Stimulated activated CD4-positive, alpha-beta T cell treated with anti-CD3 and anti-CD28 coated beads, Interleukin-12 subunit alpha, Interleukin-12 subunit beta, amount 100 ng/mL, for 24 hours (primary cell): ENCODE data around the gene RAD51AP1.

Source experiments
- DNase-seq, 2 experiments: peaks; one replicate each; pipeline ENCODE4 v3.0.0-alpha.2; 2020; ENCODE audit warnings: low read depth in 2 of 2

The RAD51AP1 gene

DNA sequence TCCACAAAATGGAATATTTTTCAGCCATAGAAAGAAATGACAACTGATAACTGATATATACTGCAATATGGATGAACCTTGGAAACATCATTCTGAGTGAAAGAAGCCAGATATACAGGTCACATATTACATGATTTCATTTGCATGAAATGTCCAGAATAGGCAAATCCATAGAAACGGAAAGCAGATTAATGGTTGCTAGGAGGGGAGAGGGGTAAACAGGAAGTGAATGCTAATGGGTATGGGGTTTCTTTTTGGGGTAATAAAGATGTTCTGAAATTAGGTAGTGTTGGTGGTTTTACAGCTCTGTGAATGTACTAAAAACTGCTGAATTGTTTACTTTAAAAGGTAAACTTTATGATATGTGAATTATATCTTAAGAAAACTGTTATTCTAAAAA lies 6.5 kb downstream of the RAD51AP1 start:
- no peak for DNase-seq

DNA sequence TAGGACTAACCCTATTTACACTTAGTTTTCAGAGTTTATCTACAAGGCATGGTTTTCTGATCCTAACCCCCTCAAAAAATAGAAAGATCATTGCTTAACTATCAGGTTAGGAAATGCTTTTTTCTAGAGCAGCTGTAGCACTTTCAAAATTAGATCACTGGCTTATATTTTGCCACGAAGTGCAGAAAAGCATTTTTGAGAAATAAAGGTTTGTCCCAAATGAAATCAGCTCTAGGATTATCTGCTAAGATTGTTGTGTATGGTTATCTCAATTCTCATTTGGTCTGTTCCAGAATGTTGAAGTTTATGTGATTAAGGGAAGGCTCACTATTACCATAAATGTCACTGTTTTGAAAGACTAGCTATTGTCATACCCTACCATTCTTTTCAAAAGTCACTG lies 13.5 kb downstream of the RAD51AP1 start:
- no peak for DNase-seq

DNA sequence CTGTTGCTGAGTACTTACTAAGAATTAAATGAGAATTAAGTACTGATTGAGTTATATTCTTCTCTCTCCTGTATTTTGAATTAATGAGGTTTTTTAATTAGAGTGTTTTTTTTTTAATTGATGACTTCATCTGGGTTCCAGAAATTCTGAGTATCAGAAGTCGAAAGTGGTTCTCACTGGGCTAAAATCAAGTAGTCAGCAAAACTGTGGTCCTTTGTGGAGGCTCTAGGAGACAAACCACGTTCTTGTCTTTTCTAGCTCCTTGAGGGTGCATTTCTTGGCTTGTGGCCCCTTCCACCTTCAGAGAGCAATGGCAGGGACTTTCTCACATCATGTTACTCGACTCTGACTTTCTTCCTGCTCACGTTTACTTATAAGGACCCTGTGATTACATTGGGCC lies 15.3 kb downstream of the RAD51AP1 start:
- DNase-seq = no peak

DNA sequence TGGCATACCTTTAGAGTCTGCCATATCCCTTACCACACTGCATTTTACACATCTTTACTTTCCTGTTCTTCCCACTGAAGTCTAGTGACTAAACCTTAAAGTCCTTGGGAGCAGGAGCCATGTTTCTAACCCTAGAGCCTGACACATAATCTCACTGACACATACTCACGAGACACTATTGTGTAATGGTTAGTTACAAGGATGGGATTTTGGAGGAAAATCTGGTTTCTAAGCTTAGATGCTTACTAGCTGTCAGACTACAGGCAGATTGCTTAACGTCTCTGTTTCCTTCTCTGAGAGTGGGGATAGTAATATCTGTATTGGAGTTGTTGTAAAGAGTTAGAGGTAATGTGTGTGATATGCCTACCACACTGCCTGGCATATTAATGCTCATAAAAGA lies 17.1 kb downstream of the RAD51AP1 start:
- DNase-seq = no peak

DNA sequence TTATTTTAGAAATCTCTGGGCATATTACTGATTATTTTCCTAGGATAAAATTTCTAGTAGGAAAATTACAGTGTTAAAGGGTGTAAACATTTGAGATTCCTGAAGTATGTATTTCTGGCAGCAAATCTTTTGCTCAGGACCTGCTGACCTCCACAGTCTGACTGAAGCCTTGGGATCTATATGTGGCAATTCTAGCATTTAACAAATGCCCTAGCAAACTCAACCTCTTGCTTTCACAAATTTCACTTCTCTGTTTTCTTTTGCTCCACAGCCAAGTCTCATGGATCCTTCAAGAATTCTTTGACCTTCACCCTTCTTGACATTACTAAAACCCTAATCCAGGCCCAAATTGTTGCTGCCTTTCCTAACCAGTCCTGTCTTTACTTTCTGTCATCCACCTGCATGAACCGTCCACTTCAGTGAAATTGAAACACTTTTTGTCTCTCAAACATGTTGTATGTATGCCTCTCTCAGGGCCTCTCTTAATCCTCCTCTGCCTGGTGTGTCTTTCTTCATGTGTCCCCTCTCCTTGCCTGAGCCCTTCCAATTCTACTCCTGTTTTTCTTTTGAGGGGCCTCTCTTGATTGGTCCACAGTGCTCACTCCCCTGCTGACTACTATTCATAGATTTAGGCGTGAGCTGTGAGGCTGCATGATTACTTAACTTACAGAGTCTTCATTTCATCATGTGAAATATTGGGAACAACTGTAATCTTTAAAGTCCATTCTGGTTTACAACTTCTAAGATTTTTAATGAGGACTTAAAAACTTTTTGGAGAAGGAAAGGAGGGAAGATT lies 18.2 kb downstream of the RAD51AP1 start:
- no peak for DNase-seq

DNA sequence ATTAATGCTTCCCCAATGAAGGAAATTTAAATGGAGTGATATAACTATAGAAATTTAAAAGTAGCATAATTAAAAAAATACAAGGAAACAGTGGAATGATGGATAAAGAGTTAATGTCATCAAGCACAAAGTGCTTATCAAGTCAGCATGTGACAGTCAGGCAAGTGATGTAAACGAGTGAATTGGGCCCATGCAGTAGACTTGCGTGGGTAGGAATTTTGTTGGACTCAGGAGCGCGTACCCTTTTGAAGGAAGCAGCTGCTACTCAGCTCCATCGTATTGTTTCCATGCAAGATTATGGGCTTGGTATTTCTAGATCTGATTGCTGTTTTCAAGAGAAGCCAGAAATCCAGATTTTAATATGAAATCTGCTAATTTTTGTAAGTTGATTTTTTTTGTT lies 18.9 kb downstream of the RAD51AP1 start:
- no peak for DNase-seq

DNA sequence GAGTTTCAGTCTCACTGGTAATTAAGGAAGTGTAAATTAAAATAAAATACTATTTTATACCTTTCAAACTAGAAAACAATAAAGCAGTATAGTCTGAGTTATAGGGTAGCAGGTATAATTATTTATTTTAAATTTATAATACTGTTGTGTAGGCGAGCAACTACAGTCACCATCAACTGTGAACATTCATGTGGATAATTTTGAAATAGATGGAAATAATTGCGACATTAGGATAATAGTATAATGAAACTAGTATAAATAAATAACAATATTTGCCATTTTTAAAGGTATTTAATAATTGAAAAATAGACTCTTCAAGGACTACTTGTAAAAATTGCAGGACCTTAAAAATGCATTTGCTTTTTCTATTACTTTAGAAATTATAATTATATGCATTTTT lies 19.5 kb downstream of the RAD51AP1 start:
- no peak for DNase-seq

DNA sequence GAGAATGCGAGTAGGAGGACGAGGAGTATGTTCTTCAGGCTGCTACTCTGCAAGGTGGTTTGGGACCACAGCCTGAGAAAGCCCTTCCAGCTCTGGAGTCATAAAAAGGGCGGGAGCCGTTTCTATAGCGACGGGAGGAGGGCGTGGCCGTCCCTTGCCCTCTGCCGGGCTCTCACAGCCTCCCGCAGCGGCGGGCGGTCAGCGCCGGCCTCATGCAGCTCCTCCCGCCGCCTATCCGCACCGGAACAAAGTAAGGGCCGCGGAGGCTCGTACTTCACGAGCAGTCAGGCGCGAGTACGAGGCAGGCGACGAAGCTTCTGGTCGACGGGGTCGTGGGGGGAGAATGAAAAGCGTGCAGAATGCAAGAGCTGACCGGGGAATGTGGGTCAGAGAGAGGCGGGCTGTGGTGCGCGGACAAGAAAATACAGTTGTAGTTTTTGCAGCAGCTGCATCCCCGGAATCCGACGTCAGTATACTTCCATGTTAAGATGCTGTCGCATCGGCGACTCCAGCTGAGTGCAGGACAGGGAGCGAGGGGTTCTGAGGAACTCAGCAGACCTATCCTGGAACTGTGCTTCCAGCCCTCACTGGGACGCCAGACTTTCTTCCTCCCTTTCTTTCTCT lies 23.5 kb downstream of the RAD51AP1 start, which contains the start of gene DYRK4:
Gene DYRK4, plus strand, starts transcription at position 175 of the 624 bp plus-strand sequence. Its CDS starts 38 bp downstream, at position 213.
- DNase-seq = no peak

DNA sequence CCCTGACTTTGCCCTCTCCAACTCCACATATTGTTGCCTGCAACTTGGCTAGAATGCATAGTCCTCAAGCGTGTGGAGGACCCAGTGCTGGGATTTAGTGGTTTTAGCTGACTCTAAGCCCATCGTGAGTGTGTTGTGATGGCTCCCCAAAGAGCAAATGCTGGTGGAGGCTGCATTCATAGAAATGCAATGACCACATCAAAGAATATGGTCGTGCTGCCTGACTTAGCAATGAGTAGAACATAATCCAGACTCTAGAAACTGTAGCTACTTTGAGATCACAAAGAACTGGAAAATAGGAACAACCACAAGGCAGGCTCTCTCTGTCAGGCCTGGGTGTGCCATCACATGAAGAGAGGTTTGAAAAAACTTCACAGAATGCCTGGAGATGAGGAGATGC lies 24.6 kb downstream of the RAD51AP1 start:
- DNase-seq = no peak

DNA sequence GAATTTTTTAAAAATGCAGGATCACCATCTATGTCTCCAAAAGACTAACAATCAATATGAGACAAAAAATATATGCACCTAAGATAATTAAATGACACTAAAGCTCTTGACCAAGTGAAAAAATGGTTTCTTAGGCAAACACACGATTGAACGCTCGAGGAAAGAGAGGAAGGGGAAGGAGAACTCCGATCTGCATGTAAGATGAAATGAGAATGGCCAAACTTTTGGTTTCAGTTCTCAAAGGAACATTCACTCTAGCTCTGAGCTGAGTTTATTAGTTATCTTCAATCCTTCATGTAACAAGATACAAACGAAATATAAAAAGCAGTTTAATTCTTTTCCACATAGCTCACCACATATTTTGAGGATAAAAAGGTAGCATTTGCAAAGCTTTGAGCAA lies 26.1 kb downstream of the RAD51AP1 start:
- DNase-seq = no peak

DNA sequence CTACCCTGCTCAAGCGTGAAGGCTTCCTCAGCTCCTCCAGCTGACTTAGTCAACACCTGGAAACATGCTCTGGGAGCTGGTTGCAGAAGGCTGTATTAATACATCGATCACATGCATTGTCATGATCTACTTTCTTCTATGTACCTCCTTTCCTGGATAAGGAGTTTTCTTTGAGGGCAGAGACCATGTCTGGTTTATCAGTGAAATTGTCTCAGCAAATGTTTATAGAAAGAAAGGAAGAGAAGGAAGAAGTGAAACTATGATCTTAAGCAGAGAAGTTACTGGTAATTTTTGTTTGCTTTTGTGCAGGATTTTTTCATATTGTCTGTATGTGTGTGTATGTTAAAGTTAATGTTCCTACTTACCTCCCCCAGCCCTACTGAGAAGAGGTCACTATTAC lies 27.8 kb downstream of the RAD51AP1 start:
- no peak for DNase-seq

DNA sequence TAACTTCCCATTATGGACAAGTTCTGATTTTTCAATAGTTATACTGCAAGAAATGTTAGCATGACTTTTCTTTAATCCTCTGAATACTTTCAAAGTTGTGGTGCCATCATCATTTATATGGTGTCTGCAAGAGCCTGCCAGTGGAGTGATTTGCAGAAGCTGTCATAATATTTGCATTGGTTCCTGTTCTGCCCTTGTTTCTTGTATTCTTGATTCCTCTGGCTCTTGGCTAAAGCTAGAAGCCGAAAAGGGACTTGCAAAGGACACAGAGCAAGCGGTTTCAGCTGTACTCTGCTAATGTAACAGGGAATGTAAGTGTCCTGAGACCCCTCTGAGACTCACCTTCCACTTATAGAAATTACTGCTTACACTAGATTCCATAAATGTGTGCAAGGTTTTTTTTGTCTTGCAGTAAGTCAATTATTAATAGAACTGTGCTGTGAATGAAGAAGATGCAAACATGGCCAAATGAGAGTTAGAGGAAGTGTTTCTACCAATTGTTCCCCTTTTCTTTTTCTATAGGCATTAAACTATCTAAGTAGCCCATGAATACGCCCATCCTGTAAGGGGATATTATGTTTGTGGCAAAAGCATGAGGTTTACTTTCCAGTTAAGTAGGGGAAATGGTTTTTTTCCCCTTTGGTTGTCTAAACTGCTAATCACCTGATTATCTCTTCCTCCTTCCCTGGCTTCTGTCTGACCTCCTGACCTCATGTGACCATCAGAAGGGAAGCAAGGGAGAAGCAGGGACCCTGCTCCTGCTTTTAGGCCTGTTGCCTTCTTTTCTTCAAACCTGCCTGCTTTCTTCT lies 28.6 kb downstream of the RAD51AP1 start:
- DNase-seq = no peak

DNA sequence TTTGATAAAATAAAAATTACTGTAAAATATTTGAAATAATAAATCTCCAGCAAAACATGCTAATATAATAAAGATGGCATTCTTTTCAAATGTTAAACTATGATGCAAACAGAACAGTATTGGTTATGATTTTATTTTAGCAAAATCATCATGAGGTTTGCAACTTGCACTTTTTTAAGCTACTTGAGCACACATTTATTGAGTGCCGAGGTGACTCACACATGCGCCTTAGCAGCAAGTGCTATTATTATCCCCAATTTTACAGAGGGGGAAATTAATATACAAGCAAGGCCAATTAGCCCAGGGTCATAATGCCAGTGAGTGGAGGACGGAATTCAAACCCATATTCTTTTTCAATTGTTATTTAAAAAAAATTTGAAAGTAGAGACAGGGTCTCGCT lies 30.6 kb downstream of the RAD51AP1 start:
- DNase-seq = no peak

DNA sequence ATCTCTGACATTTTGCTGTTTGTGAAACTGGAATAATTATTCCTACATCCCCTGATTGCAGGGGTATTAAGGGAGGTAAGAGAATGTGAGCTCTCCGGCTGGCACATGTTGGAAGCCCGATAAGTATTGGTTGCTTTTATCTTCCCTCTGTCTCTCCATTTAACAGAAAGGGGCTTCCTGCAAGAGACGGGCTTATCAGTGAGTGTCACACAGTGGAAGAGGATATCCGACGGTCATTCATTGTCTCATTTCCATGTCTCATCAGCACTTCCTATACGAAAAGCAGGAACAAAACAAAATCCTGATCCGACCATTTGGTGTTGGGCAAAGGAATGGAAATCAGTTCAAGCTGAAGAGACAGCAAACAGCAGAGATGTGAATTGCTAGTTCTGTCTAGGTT lies 34.0 kb downstream of the RAD51AP1 start:
- DNase-seq = no peak

DNA sequence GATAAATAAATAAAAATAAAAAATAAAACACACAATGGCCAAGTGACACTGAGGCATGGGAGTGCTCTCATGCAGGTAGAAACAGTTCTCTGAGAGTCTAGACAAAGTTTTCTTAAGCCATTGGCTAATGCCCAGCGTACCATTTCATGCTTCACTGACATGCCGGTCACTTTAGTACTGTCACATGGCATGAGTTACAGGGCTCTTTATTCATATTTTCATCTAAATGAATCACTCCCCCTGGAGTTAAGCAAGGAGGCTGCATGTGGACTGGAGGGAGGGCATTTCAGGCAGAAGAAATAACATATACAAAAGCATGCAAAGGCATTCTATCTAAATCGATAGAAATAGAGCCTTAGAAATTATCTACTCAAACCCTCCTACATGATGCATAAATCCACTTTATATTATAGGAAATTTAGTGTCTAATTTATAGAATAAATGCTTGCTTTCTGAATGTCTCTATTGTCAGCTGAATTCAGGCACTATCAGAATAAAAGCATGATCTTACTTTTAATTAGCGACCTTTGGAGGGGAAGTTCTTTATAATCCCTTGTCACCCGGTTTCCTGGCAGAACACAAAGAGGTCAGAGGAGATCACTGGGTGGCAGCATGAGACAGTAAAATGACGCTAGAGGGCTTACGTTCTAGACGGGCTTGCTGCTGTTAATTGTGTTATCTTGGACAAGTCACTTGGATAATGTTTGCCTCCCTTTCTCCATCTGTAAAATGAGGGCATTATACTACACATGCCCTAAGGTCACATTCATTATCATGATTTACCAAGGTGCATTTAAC lies 40.8 kb downstream of the RAD51AP1 start:
- no peak for DNase-seq

DNA sequence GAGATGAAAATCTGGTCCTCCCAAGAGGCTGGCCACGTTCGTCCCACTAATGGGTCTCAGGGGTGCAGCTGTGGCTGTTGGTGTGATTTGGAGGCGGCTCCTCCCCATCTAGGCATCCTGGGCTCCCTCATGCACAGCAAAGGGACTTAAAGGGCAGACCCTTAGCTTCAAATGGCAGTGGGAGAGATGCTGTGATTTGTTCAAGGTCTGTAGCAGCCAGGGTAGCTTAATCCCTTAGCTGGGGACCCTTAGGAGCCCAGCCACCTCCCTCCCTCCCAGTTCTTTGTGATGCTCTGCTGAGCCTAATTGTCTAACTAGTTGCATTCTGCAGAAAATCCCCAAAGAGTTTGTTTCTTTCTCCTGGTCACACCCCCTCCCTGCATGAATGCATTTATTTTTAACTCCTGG lies 41.6 kb downstream of the RAD51AP1 start:
- DNase-seq = no peak

DNA sequence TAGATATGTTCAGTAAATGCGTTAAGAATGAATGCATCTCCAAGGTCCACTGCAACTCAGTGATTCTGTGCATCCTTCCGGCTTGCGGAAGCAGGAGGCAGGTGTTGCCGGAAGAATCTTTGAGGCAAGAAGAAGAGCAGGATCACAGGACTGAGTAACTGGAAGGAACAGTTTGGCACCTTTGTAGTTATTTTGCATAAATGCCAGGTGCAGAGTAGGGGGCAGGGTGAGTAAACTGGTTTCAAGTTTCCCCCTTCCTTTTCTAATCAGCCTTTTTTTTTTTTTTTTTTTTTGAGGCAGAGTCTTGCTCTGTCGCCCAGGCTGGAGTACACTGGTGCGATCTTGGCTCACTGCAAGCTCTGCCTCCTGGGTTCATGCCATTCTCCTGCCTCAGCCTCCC lies 45.6 kb downstream of the RAD51AP1 start:
- DNase-seq = no peak

DNA sequence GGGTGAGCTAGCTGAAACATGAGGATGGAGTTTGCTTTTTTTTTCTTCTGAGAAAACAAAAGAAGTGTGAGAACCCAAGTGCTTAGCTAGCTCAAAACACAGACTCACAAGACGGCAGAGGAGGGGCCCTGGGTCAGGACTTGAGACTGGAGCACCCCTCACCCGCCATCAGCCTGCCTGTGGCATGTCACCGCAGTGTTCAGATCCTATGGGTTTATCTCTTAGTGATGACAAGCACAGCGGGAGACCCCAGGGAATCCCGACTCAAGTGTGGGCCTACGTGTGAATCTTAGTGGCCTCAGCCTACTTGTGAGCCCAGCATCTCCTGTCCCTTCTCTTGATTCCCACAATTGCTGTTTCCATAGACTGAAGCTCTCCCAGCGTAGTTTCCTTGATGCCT lies 46.2 kb downstream of the RAD51AP1 start:
- no peak for DNase-seq

DNA sequence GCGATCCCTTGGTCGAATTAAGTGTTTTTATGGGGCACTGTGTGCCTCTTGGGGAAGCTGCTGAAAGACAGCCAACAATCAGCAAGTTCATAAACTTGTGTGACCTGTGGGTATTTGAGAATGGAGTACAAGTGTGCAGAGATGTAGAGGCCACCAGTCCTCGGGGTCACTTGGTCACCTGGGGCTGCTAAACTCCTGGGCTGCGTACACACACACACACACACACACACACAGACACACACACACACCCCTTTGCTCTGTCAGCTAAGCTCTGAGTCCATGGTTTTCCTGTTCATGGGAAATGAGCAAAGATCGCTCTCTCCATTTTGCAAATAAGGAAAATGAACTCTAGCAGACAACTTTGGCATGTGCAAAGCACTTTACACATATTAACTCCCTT lies 47.8 kb downstream of the RAD51AP1 start:
- DNase-seq = no peak

DNA sequence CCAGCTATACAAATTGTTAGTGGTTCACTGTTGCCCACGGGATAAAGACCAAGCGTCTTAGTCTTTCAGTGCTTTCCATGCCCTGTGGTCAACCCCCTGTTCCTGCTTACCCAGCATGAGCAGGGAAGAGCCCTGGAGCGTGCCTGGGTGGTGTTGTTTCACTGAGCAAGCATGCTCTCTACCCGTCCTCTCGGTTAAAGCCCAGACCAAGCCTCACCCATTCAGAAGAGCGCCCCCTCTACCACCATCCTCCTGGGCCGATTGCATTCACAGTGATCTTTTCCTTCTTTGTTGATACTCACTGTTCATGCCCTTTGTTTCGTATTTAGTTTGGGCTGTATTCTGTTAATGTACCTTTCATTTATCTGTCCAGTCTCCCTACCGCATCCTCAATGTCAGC lies 48.4 kb downstream of the RAD51AP1 start:
- DNase-seq = no peak

DNA sequence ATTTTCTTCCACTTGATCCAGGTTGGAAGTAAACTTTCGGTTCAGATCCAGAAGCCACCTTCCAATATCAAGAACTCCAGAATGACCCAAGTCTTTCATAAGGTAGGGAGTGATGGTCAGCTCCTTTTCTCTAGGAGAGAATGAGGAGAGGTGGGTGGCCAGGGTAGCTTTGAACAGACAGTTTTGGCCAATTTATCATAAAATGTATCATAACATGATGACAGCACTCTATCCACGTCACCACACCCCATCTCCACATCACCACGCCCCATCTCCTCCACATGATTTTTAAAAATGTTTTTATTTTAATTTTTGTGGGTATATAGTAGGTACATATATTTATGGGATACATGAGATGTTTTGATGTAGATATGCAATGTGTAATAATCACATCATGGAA lies 50.2 kb downstream of the RAD51AP1 start:
- DNase-seq = no peak

DNA sequence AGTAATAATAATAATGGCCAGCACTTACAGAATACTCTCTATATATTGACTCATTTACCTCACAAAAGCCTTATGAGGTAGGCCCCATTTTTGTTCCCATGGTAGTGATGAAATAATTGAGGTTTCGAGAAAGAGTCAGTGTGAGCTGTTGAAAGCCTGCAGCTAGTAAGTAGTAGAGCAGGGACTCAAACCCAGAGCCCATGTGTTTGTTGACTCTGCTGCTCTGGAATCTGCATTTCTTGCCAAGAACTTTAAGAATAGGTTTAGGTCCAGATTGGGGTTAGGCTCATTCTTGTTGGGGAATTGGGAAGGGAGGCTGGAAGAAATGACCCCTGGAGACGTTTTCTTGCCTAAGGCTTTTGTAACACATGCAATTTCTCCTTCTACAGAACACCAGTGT lies 51.3 kb downstream of the RAD51AP1 start:
- no peak for DNase-seq
